Inferior parietal cortex (tissue), 1 donor: ENCODE measurements around the gene EML4.
A peak's percentile ranks its signal among the peaks of the same experiment; 100 is the strongest.

ENCODE experiments used
- DNase-seq: peaks from one replicate; pipeline ENCODE4 v3.0.0-alpha.2; 2016; ENCODE audit errors: extremely low spot score

EML4 gene

GRCh38 chr2:42138163-42139015 is 30.8 kb upstream of the EML4 start:
- DNase-seq = no peak

GRCh38 chr2:42139101-42139500 is 30.1 kb upstream of the EML4 start:
- DNase-seq = no peak

- no peak for DNase-seq
These were observed 28.7 kb upstream of the EML4 start for GRCh38 chr2:42140496-42140895.

GRCh38 chr2:42141687-42142546 is 27.2 kb upstream of the EML4 start:
- DNase-seq = peak; percentile 30

- no peak for DNase-seq
These were observed 26.5 kb upstream of the EML4 start for GRCh38 chr2:42142547-42143184.

GRCh38 chr2:42147641-42148274 is 21.4 kb upstream of the EML4 start:
- DNase-seq = no peak

GRCh38 chr2:42150159-42150558 is 19.0 kb upstream of the EML4 start:
- no peak for DNase-seq

- DNase-seq = no peak
These were observed 15.1 kb upstream of the EML4 start for GRCh38 chr2:42153944-42154581.

GRCh38 chr2:42156721-42157120 is 12.4 kb upstream of the EML4 start:
- no peak for DNase-seq

GRCh38 chr2:42161444-42161843 is 7.7 kb upstream of the EML4 start:
- no peak for DNase-seq

- no peak for DNase-seq
These were observed 5.6 kb upstream of the EML4 start for GRCh38 chr2:42163444-42164045.

GRCh38 chr2:42164046-42164445 is 5.1 kb upstream of the EML4 start:
- no peak for DNase-seq

- no peak for DNase-seq
These were observed 4.2 kb upstream of the EML4 start for GRCh38 chr2:42164971-42165370.

- DNase-seq = no peak
These were observed 1.7 kb upstream of the EML4 start for GRCh38 chr2:42167458-42167857.

GRCh38 chr2:42168459-42169099 is 574 bp upstream of the EML4 start:
- DNase-seq = no peak

GRCh38 chr2:42169874-42170521 is 845 bp downstream of the EML4 start:
- DNase-seq = no peak

- no peak for DNase-seq
These were observed 1.7 kb downstream of the EML4 start for GRCh38 chr2:42170619-42171395.

GRCh38 chr2:42171396-42171980 is 2.3 kb downstream of the EML4 start:
- no peak for DNase-seq

GRCh38 chr2:42172020-42172419 is 2.9 kb downstream of the EML4 start:
- no peak for DNase-seq
